HG03378 (cell line): ENCODE data around the gene LUZP1.
"Not testable (repeated sequence)": the region's sequence is repeated elsewhere in the genome, so short reads cannot be mapped to it uniquely, and the experiment has no call there.

Experiments used
- ATAC-seq: cut with Tn5 transposase; IDR thresholded peaks from one replicate; pipeline ENCODE4 v1.9.1; 2021; ENCODE audit warnings: mild to moderate bottlenecking, moderate library complexity; ENCODE audit not compliant: unreplicated experiment

Gene LUZP1

GRCh38 chr1:23188936-23189452, 20.3 kb upstream of the LUZP1 start:
- ATAC-seq, result not testable (repeated sequence)

- no peak for ATAC-seq
Measured at GRCh38 chr1:23188434-23188884, 19.8 kb upstream of the LUZP1 start.

GRCh38 chr1:23187637-23188036, 19.0 kb upstream of the LUZP1 start:
- ATAC-seq, result no peak

- ATAC-seq, result no peak
Measured at GRCh38 chr1:23185381-23185780, 16.7 kb upstream of the LUZP1 start.

DNA sequence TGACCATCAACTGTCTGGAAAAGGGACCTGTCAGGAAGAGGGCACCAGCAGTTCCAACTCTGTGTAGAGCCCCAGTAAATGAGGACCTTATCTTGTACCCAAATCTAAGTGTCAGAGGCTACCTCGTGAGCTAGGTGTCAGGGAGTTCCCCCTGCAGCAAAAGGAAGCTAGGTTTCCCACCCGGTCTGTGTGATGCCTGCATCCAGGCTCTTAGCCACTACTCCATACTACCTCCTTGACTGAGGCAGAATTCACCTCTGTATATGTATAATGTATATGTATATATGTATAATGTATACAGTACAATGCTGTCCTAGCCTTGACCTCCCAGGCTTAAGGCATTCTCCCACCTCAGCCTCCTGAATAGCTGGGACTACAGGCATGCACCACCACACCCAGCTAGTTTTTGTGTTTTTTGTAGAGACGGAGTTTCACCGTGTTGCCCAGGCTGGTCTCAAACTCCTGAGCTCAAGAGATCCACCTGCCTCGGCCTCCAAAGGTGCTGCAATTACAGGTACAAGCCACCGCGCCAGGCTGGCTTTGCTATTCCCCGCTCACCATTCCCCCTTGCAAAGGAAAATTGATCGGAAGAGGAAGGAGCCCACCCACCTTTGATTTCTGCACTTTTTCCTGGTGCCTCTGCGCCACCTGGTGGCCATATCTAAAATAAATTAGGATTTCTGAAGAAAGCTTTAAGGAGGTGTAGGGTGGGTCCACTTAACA, 15.7 kb upstream of the LUZP1 start:
- ATAC-seq, result no peak

GRCh38 chr1:23179862-23180261, 11.2 kb upstream of the LUZP1 start:
- no peak for ATAC-seq

- no peak for ATAC-seq
Measured at GRCh38 chr1:23178950-23179349, 10.3 kb upstream of the LUZP1 start.

DNA sequence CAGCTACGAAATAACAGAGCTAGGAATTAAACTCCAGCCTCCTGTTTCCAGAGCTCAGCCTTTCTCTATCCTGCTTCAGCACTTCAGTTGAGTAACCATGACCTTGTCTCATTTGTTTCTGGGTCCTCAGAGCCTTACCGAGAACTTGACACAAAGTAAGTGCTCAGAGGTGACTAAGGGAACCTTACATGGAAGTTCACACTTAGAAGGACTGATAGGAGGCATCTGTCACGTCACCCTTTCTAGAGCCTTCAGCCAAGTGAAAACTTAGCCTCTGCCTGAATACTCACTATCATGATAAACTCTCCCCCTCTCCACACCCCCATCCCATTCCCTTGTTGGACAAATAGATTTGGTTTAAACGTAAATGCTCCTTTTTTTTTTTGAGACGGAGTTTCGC, 9.8 kb upstream of the LUZP1 start:
- no peak for ATAC-seq

DNA sequence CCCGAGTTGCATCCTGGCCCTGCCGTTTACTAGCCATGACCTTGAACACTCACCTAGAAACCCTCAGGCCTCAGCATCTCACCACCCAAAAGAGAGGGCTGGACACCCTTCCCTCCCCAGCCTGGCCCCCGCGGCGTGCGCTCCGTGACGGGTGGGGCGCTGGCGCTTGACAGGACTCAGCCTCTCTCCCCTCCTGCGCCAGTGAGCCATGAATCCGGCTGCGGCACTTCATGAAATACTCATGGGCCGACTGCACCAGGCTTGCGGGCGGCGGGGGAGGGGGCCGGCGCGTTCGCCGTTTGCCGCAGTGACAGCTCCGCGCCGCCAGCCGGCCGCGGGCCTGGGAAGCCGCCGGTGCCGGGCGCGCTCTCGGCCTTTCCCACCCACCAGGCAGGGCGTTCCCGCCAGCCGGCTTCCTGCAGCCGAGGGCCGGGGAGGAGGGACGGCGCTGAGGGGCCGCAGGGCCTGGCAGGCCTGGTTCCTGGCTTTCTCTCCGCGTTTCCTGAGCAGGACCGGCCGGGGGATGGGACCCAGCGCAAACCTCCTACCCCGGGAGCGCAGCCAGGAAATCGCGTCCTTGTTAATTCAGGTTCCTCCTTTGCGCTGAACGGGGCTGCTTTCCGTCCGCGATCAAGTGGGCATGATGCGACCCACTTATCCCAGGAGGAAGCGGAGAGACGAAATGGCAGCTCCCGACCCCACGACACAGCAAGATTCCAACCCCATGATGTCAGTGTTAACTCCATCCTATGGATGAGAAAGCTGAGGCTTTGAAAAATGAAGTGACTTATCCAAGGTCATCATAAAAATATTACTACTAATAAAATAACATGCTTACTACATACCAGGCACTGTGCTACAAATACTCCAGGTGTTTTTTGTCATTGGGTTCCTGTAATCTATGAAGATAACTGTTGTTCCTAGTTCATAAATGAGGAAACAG, 9.1 kb upstream of the LUZP1 start:
- no peak for ATAC-seq

- ATAC-seq, result no peak
Measured at GRCh38 chr1:23177031-23177430, 8.4 kb upstream of the LUZP1 start.

GRCh38 chr1:23174426-23175110, 5.9 kb upstream of the LUZP1 start:
- no peak for ATAC-seq

GRCh38 chr1:23171181-23171755, 2.6 kb upstream of the LUZP1 start:
- no peak for ATAC-seq

DNA sequence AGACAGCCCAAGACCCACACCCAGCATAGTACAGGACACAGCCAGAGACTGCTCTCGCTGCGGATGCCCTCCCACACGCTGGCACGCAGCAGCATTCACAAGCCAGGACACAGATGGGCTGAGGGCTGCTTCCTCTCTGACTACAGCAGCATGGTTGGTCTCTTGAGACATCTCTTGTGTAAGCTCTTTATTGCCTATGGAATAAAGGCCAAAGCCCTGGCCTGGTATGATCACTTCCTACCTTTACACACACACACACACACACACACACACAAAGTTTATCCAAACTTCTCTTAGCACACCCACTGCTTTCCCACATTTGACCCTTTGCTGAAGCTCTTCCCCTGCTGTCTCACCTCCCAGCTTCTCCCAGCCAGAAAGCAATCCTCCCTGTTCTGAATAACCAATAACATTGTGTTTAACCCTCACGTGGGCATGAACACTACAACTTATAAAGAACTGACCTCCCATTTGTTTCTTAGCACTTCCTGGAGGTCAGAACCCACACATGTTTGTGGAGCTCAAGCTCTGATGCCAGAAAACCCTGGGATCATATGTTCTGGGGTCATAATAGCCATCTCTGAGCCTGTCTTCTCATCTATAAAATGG, 1.2 kb upstream of the LUZP1 start:
- ATAC-seq, result no peak

GRCh38 chr1:23169195-23169575, 529 bp upstream of the LUZP1 start:
- no peak for ATAC-seq

GRCh38 chr1:23168079-23168444, 594 bp downstream of the LUZP1 start:
- no peak for ATAC-seq

DNA sequence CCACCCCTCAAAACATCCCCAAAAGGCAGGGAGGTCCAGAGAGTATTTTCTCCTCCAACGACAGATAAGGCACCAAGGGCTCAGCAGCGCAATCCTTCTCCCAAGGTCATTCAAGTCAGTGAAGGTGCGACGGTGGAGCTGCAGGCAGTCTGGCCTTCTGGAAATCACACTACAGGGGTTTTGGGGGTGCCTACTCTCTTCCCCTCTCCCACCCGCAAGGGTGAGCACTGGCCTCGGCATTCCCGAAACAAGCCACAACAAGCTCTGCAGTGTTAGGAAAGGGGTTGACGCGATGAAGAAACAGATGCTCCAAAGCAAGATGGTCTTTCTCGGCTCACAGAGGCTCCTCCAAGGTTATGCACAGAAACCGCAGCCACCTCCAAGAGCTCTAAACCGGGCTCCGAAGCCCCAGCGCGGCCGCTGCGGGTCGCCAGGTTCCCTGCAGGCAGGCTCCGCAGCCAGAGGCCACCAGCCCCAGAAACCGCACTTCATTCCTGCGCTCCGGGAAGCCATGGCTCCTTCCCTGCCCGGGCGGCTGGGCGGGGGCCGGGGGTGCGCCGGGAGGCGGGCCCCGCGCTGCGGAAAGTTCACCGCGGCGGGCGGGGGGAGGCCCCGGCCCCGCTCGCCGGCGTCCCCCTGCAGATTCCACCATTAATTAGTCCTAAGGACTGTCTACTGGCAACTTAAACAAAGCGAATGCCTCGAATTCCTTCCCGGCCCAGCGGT, 1.1 kb downstream of the LUZP1 start:
- ATAC-seq, result no peak

- ATAC-seq, result no peak
Measured at GRCh38 chr1:23166854-23167253, 1.8 kb downstream of the LUZP1 start.

DNA sequence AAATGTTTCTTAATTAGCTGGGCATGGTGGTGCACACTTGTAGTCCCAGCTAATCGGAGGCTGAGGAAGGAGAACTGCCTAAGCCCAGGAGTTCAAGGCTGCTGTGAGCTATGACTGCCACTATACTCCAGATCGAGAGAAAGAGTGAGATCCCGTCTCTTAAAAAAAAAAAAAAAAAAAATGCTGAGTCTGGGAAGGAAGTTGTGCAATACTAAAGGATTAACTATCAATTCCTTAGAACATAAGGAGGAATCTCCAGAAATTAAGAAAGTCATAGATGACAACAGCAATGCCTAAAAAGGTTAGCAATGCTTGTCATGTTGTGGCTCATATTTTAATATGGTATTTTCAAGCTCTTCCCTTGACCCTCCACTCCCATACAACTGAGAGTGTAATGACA, 5.3 kb downstream of the LUZP1 start:
- no peak for ATAC-seq

GRCh38 chr1:23159963-23160877, 8.4 kb downstream of the LUZP1 start:
- ATAC-seq, result no peak
